Measurements from ENCODE around the gene DNASE1L2.
"Not testable (repeated sequence)": the region's sequence is repeated elsewhere in the genome, so short reads cannot be mapped to it uniquely, and the experiment has no call there.

Gene DNASE1L2

DNA sequence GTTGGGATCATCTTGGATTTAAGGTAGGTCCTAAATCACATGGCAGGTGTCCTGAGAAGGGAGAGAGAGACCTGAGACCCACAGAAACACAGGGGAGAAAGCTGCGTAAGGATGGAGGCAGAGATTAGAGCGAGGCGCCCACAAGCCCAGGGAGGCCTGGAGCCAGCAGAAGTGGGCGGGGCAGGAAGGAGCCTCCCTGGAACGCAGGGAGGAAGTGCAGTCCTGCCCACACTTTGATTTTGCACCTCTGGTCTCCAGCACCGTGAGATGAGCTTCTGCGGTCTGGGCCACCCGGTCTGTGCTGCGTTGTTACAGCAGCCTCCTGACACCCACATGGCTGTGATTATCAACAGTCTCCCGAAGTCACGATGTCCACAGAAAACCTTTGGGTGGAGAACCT, 6.4 kb downstream of the DNASE1L2 start:
- no peak for DNase-seq

DNA sequence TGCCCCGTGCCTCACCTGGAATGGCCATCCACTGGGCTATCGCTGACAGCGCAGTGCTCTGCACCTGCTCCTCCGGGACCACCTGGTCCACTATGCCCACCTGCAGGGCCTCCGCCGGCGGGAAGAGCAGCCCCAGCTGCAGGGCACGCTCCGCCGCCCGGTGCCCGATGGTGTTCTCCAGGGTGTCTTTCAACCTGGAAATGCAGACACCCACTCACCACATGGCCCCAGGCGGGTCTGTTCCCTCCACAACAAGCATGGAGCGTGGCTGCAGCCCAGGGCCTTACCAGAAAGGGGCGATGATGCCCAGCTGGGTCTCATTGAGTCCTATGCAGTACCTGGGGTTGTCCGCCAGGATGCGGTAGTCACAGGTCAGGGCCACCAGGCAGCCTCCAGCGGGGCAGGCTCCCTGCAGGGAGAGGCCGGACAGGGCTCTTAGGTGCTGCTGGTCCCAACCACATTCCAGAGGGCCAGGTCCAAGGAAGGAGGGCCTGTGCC, 6.8 kb downstream of the DNASE1L2 start:
- DNase-seq, result no peak

DNA sequence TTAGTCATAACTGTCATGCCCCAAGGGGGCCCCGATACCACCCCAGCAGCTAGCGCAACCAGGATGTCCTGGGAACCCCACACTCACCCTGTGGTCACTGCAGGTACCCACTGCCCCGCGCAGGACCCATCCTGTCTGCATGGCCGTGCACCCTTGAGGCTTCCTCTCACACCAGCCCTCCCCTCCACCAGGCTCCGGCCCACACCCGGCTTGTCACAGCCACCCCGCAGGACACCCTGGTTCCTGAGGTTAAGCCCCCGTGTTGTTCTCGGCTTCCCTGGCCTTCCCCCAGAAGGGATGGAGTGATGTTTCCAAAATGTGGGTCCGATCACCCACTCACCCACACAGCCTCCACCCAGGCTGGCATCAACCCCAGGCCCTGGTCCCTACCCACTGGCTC, 7.5 kb downstream of the DNASE1L2 start:
- no peak for DNase-seq

DNA sequence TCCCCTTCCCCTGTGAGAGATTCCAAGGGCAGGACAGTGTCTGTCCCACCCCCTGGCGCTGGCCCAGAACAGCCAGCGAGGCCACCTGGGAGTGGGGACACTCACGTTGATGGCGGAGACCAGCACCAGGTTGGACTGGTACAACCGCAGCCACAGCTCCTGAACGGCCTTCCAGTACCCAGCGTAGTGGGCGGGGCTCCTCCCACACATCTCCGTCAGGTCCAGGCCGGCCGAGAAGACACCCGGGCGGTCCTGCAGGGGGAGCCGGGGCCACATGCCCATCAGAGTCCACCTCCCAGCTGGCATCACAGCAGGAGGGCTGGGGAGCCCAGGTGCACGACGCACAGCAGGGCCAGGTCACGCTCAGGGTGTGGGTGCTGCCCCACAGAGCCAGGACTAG, 8.1 kb downstream of the DNASE1L2 start:
- no peak for DNase-seq

DNA sequence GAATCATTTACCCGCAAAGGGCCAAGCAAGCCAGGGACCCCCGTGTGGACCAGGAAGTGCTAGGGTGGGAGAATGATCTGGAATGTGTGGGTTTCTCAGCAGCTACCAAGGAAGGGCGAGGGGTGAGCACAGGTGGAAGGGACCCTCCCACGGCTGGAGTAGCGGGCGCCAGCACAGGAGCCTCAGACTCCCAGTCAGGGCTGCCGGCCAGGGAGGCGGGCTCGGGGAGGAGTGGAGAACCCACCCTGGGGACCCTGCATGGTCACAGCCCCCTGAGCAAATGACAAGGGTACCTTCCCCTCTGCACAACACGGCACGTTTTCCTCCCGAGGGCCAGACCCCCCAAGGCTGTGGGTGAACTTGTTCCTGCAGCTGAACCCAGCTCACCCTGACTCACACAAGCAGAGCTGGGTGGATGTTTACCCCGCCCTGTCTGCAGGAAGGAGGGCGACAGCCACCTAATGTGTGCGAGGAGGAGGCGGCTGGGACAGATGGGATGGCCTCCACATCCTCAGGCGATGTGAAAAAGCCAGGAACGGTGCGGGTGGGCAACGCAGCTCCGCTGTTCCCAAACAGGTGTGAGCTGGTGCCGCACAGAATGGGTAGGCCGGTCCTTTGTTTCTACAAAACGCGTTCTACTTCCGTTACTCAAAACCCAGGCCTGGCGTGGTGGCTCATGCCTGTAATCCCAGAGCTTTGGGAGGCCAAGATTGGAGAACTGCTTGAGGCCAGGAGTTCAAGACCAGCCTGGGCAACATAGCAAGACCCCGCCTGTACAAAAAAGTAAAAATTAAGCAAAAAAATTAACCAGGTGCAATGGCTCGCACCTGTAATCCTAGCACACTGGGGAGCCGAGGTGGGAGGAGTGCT, 8.9 kb downstream of the DNASE1L2 start:
- DNase-seq, result no peak

DNA sequence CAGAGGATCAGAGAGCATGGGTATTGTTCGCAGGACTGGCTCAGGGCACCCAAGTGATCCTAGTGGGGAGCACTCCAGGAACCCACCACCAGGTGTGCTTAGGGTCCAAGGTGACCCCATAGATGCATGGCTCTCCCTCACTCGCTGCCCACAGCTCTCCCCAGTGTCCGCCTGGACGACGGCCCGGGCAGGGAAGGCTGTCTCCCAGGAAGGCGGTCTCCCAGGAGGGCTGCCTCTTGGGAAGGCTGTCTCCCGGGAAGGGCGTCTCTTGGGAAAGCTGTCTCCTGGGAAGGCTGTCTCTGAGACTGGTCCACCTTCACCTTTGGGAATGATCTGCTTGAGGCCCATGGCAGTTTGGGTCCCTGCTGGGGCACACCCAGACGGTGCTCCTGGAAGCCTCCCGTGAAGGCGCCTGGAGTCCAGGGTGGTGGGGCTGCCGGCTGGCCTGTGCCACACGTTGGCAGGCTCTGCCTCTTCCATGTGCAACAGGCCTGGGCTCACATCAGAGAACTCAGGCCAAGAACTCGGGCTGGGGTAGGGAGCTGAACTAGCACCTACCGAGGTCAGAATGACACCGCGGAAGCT, 10.1 kb downstream of the DNASE1L2 start:
- no peak for DNase-seq

DNA sequence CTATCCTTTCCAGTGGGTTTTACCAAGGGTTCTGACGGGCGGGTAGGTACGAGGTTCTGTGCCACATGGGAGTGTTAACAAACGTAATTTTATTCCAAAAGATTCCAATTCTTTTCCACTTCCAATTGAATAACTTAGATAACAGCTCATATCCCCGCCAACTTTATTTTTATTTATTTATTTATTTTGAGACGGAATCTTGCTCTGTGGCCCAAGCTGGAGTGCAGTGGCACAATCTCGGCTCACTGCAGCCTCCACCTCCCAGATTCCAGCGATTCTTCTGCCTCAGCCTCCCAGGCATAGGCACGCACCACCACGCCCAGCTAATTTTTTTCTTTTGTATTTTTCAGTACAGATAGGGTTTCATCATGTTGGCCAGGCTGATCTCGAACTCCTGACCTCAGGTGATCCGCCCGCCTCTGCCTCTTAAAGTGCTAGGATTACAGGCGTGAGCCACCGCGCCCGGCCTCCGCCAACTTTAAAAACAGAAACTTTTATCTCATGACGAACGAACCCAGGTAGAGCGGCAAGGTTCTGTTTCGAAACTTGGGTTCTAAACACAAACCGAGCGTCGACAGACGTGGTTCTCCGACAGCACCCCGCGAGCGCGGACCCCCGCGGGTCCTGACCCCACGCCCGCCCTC, 14.5 kb downstream of the DNASE1L2 start:
- peak; percentile 51 for DNase-seq

DNA sequence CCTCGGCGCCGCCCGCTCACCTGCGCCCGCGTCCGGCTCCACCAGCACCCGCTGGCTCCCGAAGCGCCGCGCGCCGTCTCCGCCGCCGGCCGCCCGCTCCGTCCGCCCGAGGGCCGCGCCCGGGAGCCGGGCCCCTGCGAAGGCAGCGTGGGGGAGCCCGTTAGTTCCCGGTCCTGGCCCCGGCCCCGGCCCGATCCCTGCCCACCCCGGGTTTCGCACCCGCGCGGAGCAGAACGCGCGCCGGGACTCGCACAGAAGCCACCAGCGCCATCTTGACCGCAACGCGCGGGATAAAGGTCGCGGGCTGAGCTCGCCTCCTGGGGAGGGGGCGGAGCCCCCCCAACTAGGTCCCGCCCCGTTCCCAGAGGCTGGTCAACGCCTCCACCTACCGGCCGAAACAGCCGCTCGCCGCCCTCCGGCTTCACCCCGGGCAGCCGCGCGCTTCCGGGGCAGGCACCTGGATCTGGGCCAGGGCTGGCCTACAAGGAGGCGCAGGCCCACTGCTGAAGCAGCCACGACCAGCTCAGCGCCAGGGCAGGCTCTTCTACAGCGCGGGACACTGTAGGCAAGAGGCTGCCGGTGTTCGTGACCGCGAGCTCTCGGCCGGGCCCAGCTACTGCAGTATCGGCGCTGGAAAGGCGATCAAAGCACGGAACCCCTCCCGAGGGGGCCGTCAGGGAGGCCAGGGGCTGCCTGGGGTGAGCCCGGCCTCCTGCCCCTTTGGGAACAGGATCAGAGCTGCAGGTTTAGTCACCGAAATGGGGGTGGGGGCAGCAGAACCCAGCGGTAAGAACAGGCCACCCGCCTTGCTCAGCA, 15.3 kb downstream of the DNASE1L2 start, which contains the start of gene ECI1:
Gene ECI1, minus strand, starts transcription at position 292 of the 816 bp plus-strand sequence. Its CDS starts 21 bp downstream, at position 271.
- DNase-seq, result peak; percentile 94

DNA sequence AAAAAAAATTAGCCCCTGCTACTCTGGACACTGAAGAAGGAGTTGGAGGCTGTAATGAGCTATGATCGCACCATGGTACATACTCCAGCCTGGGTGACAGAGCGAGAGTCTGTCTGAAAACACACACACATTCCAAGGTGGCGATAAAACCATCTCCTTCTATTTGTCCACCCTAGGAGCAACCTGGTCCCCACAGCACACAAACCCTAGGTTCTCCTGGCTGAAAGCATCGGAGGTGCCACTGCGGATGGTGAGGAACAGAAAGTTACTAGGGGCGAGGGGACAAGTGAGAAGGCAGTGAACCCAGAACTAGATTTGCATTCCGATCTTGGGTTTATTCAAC, 16.5 kb downstream of the DNASE1L2 start:
- no peak for DNase-seq

DNA sequence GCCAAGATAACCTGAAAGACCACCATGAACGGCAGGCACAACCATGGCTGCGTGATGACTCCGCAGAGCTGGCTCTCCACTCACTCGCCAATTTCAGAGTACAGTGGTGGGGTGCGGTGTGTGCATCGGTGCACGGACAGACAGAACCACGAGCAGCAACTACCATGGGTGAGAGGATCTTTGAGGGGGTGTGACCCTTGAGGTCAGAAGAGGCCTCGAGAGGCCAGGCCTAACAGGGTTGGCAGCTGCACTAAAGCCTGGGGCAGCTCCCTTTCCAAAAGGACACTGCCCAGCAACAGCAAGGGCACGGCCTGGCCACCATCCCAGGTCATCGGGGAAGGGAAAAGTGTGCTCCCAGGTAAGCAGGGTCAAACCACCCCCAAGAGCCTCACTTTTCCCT, 17.0 kb downstream of the DNASE1L2 start:
- no peak for DNase-seq

DNA sequence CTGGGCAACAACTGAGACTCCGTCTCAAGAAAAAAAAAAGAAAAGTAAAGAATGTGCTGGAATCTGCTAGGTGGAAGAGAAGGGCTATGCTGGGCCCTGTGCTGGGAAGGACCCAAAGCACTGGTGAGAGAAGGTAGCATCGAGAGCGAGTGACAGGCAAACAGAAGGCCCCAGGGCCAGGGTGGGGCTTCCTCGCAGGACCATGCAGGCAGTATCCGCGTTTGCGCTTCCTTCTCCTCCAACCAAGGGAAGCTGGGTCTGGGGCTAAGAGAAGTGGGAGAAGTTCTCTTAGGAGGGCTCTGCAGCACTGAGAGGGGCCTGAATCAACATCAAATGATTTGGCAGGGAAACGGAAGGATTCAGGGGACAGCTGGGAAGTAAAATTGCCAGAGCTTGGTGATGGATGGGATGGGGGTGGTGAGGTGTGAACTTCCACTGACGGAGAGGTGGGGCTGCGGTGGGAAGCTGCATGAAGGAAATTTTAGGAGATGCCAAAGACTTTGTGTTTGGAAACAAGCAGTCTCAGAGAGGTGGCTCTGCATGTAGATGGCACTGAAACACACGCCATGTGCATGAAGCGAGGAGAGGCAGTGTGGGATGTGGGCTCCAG, 20.4 kb downstream of the DNASE1L2 start:
- no peak for DNase-seq

DNA sequence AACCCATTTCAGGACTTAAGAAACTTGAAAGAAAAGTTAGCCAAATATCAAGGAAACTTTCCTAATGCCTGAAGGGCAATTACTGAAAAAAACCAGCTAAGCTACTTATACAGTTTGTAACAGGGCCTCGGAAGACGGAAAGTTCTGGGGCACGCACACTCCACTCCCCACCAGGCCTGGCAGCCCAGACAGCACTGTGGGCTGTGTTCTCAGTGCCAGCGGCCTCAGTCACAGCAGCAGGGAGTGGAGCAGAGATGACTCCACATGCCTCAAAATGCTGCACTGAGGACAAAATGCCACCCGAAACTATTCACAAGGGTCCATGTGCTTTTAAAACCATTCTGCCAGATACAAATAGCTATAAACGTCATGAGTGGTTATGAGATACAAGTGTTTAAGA, 21.5 kb downstream of the DNASE1L2 start:
- no peak for DNase-seq

DNA sequence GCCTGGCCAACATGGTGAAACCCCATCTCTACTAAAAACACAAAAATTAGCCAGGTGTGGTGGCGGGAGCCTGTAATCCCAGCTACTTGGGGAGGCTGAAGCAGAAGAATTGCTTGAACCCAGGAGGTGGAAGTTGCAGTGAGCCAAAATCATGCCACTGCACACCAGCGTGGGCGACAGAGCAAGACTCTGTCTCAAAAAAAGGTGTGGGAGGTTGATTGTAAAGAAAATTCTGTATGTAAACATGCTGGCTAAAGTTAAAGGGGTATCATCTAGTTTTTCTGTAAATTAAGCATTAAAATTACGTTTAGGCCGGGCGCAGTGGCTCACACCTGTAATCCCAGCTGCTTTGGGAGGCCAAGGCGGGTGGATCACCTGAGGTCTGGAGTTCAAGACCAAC, 22.3 kb downstream of the DNASE1L2 start:
- not testable (repeated sequence) for DNase-seq

DNA sequence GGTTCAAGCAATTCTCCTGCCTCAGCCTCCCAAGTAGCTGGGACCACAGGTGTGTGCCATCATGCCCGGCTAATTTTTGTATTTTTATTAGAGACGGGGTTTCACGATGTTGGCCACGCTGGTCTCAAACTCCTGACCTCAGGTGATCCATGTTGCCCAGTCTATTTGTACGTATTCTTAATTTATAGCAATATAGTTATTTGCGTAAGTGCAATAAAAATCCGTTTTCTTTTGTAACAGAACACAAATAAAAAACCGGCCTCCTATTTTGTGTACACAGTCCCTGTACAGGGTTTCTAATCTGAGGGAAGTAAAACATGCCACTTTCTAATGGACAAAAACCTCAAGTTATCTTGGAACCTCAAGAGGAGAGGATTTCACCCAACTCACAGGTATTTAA, 24.0 kb downstream of the DNASE1L2 start:
- DNase-seq, result no peak

DNA sequence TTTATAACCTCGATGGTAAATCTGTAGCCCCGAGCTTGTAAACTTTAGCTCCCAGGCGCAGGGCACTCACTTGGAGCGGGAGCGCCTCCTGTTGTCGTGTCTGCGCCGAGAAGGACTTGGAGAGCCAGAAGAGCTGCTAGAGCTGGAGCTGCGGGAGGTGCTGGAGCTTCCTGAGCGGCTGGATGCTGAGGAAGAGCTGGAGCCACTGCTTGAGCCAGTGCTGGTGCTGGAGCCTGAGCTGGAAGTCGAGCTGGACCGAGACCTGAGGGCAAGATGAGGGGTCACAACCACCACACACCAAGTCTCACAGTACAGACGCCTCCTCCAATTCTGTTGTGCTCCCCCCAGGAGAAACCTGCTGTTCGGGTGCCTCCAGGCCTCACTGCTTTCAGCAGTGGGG, 26.8 kb downstream of the DNASE1L2 start:
- not testable (repeated sequence) for DNase-seq

DNA sequence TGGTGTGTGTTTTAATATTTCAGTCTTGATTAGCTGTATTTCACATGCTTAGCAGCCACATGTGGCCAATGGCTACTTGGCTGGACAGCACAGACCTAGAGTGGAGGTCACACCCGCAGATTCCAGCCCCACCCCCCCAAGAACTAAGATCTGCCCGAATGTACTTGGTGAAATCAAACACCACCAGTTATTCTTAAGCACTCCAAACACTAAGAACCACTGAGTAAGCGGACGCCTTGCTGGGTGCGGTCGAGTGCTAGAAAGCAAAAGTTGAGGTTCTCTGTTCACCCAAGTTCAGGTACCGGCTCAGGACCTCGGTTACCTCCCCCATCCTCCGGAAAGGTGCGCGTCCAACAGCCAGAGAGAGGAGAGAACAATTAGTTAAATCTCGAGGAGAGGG, 30.6 kb downstream of the DNASE1L2 start:
- not testable (repeated sequence) for DNase-seq

DNA sequence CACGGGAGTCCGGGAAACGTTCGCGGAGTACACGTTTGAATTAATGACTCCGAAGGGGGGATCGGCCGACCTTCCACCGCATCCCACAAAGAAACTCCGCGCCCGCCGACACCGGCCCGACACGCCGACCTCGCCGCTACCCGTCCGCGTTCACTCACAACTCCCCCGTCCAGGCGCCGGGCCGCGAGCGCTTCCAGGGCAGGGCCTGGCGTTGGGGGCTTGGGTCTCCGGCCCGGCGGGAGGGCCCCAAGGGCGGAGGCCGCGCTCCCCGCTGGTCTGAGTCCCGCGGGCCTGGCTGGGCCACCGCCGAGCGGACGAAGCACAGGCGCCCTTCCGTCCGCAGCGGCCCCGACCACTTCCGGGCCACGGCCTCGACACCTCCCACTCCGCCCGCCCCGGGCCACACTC, 31.3 kb downstream of the DNASE1L2 start:
- DNase-seq, result not testable (repeated sequence)

DNA sequence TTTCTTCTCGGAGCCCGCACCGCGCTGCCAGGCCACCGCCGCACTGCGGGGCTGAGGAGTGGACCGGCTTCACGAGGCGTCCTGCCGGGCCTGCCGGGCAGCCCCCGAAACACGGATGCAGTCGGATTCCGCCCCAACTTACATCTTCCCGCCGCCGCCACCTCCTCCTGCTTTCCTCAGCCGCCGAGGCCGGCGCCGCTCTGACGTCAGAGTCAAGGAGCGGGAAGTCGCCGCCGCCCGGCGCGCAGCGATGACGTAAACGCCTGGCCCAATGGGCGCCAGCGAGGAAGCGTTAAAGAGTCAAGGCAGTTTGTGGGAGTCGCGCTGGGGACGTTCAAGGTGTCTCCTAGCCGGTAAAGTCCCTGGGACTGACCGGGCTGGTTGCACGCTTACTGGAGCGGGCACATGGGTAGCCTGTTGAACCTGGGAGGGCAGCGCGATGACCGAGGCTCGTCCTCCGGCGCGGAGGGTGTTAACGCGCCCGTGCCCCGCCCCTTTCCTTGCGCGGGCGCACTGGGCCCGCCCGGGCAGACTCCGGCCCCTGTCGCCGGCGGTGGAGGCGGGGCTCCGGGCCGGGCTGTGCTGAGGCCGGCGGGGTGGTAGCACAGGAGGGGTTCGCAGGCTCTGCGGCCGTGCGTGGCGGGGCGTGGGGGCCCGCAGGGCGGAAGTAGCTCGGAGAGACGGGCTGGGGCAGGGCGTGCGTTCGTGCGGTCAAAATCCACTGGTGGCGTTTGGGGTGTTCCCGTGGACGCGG, 31.8 kb downstream of the DNASE1L2 start, which contains the start of gene RNPS1:
Gene RNPS1, minus strand, starts transcription at position 214 of the 754 bp plus-strand sequence. CDS start 3,483 bp downstream, outside the sequence.
- peak; percentile 100 for DNase-seq

DNA sequence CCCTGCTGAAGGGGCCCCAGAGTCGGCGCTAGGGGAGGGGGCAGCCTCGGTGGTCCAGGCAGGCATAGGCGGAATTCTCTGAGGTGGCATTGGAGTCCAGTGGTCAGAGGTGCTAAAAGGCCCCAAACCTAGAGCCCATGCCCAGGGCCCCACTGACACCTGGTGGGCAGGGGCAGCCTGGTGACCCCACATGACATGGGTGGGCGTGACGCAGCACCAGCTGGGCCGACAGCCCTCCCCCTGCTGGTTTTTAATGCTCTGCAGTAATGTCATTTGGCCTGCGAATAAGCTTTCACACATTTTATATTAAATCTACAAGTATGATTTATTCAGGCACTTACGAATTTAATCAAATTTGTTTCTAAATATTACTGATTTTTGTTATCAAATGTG, 33.8 kb downstream of the DNASE1L2 start:
- DNase-seq, result no peak

DNA sequence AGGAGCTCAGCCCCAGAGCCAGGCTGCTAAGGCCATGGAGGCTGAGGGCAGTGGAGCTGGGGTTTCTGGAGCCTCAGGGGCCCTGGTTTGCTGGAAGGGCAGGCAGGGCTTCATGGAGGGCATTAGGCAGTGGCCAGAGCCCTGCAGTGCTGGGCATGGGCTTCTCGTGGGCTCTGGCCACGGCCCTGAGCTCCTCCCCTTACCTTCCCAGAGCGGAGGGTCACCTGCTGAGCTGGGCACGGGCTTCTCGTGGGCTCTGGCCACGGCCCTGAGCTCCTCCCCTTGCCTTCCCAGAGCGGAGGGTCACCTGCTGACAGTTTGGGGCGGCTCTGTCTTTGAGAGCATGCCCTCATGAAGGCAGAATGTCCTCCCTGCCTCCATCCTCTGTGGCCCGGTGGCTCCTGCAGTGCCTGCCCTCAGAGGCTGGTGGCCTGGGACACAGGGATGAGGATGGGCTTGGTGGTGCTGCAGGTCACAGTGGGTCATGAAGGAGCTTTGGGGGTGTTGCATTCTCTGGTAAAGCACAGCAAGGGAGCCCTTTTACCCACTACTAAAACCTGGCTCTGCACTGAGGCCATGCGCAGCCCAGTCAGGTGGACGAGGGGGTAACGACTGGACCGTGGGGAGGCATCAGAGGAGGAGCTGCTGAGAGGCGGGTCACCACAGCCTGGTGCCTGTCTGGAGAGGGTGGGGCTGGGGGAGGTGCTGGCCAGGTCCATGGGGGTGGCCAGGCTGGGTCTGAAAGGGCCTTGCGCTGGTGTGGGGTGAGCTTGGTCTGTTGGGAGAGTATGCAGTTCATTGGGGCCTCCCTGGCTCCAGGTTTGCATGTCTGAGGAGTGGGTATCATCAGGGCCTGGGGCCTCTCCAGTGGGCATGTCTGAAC, 34.6 kb downstream of the DNASE1L2 start:
- DNase-seq, result no peak
